T-helper 1 cell (primary cell): Measurements from ENCODE around the gene CDH23.

ENCODE experiments used
- DNase-seq, 5 donors: peaks; one replicate each; pipeline ENCODE4 v3.0.0-alpha.2; 2012 to 2020

CDH23 gene

GRCh38 chr10:71538608-71539260 is 142.0 kb downstream of the CDH23 start:
- no peak for DNase-seq

DNA sequence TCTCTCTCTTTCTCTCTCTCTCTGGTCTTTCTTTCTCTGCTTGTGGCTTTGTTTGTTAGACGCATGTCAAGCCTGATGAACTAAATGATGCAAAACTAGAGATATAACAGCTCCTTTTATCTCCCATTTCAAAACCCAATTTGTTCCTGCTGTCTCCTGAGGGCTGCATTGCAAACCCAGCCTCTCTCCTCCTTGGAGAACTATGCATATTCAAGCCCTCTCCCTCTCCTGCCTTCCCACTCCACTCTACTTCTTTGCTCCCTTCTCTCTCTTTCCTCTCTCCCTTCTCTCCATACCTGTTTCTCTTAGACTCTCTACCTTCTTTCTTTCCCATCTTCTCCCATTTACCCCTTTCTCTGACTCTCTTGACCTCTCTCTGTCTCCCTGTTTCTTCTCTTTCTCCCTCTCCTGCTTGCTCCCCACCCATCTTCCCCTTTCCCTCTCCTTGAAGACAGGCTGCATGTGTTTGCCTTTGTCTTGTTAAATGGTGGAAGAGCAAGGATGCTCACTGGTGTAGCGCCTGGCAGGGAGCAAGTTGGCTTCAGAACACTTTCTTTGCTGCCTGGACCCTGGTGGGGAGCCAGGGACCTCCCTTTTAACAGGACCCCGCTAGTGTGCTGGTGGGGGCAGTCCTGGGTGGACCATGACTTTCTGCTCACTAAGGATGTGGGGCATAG is 142.9 kb downstream of the CDH23 start:
- no peak for DNase-seq

DNA sequence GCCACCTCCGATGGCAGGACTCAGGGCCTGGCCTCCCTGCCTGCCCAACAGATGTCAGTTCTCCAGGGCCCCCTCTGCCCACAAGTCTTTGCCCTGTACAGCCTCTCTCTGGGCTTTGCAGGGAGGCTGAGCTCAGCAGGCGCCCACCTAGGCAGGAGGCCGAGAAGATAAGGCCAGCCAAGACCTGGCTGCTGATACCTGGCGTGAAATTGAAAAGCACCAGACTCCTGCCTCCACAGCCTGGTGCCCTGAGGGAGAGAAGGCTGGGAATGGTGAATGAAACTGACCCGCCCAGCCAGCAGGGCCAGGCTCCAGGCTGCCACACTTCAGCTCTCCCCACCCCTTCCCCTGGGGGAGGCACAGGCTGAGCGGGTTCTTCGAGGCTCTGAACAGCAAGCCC is 145.8 kb downstream of the CDH23 start:
- DNase-seq, result no peak

GRCh38 chr10:71543608-71544170 is 147.0 kb downstream of the CDH23 start:
- no peak for DNase-seq

GRCh38 chr10:71545001-71545400 is 148.3 kb downstream of the CDH23 start:
- no peak for DNase-seq

DNA sequence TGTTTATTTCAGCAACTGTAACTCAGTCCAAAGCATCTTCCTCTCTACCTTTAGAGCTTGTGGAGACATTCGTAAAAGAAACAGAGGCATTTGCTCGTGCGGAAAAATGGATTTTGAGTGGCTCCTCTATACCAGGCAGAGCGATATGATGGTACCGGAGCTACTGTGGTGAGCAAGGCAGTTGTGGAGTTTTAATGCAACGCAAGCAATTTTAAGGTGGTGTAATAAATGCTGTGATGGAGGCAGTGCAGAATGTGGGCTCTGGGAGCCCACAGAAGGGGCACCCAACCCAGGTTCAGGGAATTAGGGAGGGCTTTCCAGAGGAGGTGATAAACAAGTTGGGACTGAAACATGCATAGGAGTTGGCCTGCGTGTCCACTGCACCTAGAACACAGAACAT is 149.5 kb downstream of the CDH23 start:
- no peak for DNase-seq

GRCh38 chr10:71547312-71547711 is 150.6 kb downstream of the CDH23 start:
- DNase-seq, result no peak

GRCh38 chr10:71547876-71548846 is 151.4 kb downstream of the CDH23 start:
- peak in 1 of 5 donors; percentile 15 for DNase-seq

DNA sequence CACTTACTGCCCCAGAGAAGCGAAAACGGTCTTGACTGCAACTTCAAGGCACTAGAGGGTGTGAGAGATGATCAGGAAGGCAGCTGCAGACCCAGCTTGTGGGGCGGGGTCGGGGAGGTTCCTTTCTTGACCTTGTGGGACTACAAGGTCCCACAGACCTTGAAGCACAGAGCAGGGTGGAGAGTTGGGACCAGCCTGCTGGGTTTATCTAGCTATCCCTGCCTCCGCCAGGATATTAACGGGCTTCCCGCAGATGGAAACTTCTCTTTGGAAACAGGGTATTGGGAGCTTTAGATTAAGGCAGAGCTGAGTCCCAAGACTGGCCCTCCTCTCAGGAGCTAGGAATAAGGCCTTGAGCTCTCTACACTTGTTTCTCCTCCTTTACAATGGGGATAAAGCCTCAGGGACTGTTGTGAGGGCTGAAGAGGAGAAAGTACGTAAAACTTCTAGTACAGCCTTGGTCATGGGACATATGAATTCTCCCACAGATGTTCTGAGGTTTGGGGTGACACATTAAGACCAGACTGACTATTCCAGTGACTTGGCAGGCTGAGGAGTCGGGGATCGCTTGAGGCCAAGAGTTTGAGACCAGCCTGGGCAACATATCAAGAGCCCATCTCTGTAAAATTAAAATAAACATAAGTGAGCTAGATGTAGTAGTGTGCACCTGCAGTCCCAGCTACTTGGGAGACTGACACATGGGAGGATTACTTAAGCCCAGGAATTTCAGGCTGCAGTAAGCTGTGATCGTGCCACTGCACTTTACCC is 153.2 kb downstream of the CDH23 start:
- no peak for DNase-seq

DNA sequence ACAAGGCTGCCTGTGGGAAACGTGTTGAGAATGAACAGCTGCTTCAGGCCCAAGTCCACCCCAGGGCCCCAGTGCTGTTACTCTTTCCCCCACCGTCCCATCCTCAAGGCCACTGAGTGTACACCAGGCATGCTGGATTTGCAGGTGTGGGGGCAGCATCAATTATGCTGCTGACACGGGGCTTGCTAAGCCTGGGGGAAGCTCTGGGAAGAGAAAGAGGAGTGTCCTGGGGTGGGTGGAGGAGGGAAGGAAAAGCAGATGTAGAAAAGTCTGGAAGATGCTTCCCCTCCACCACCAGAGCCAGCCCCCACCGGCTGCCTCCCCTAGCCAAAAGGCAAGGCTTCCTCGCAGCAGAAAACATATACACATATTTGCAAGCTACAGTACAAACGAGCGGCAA is 153.9 kb downstream of the CDH23 start:
- no peak for DNase-seq

DNA sequence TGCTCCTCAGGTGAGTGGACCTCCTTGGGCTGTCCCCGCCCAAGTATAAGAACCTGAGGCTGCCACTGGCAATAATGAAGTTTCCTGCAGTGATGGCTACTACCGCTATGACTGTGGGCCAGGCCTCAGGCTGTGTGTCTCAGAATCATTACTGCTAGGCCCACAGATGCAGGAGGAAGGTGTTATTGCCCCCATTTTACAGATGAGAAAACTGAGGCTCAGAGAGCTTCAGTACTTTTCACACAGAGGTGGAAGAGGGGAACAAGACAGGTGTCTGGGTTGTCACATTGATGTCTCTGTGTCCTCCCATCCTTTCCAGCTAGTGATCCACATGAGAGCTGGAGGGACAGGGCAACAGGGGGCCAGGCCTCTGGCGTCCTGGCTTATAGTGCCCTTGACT is 155.2 kb downstream of the CDH23 start:
- no peak for DNase-seq

DNA sequence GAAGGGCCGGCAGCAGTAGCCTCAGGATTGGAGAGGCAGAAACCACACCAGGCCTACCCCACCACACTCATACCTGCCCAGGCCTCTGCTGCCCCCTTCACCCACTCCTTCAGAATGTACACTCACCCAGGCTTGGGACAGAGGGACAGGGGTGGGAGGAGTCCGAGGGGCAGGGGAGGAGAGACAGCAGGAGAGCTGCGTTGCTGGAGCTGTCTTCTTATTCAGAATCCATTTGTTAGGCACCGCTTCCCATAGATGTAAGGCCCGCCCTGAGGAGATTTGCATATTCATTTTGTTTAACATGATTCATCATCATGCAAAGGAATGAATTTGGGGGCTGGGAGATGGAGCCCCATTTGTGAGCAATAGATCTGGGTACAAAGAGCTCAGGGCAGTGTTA is 156.7 kb downstream of the CDH23 start:
- DNase-seq, result no peak

- DNase-seq, result no peak
Measured at GRCh38 chr10:71554671-71555070, 158.0 kb downstream of the CDH23 start.

- no peak for DNase-seq
Measured at GRCh38 chr10:71555087-71555723, 158.5 kb downstream of the CDH23 start.

DNA sequence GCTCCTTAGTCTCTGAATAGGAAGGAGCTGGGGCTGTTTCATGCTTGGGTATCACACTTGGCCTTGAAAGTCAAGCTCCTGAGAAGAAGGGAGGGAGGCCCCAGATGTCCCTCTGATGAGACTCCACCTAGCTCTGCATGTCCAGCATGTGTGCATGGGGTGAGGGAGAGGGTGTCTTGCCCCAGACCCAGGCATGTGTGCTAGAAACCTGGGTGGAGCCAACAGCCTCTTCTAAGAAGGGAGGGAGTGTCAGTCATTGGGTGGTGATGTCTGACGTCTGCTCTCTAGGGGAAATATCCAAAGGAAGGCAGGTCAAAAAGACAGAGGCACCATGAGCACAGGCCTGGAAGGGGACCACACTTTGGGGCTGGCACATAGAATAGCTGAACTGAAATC is 159.0 kb downstream of the CDH23 start:
- DNase-seq, result no peak

DNA sequence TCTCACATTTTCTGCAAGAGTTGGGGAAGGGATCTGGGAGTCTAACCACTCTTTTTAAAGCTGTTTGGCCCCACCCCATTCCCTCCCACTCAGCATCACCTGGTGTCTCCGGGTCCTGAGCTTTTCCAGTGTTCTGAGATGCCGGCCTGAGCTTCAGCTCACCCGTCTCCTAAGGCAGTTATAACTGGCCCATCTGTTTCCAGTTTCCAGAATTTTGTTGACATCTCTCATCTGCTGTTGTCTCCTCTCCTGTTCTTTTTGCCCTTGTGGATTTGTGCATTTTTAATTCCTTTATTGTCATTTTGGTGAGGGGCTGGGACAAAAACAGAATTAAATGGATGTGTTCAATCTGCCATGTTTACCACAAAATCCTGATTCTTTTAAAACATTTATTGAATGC is 162.3 kb downstream of the CDH23 start:
- DNase-seq, result no peak

- DNase-seq, result no peak
Measured at GRCh38 chr10:71561003-71561574, 164.4 kb downstream of the CDH23 start.

DNA sequence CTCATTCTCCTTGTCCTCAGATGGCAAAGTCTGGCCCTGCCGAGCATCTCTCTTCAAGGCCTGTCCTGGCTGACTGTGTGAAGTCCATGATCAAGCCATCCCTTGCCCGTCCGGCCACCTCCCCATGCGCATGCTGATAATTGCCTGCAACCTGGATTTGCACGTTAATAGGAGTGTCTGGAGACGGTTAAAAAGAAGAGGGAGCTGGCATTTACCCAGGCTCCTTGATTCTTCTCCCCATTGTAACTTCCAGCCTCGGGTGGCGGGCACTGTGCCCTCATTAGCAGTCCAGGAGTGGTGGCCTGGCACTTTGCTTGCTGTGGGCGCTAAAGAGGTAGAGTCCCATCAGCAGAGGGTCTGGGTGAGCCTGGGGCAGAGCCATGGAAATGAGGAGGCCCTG is 165.5 kb downstream of the CDH23 start:
- no peak for DNase-seq

DNA sequence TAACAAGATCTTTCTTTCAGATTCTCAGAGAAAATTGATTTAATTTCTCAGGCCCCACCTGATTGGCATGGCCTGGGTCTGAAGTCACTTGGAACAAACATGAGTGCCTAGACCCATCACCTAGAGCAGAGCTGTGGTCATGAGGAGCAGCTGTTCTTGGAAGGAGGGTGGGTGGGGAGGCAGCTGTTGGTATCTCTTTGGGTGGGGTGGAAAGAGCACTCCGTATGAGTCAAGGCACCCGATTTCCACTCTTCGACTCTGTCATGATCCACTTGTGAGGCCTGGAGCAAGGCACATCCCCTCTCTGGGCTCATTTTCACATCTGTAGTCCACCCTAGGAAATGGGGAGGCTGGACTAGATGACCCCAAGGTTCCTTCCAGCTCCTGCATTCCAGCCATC is 166.2 kb downstream of the CDH23 start:
- DNase-seq, result no peak

GRCh38 chr10:71564194-71564820 is 167.6 kb downstream of the CDH23 start:
- DNase-seq, result no peak
